PC-3 (cell line): Measurements from ENCODE around the gene SDF2L1.

Source experiments
- EZH2 ChIP-seq: fragments of 300-600 bp; sonication (generic); IDR thresholded peaks from one replicate; pipeline ENCODE4 v1.6.1; 2017; ENCODE audit warnings: antibody characterized with exemption, mild to moderate bottlenecking, low read length; ENCODE audit not compliant: unreplicated experiment
- TF ChIP-seq, protein P1 (sequence below): fragments of 300-600 bp; sonication (generic); conservative IDR thresholded peaks from 2 replicates; pipeline ENCODE4 v1.5.1; 2017; ENCODE audit warnings: antibody characterized with exemption, low read depth, mild to moderate bottlenecking, low read length

DNA sequence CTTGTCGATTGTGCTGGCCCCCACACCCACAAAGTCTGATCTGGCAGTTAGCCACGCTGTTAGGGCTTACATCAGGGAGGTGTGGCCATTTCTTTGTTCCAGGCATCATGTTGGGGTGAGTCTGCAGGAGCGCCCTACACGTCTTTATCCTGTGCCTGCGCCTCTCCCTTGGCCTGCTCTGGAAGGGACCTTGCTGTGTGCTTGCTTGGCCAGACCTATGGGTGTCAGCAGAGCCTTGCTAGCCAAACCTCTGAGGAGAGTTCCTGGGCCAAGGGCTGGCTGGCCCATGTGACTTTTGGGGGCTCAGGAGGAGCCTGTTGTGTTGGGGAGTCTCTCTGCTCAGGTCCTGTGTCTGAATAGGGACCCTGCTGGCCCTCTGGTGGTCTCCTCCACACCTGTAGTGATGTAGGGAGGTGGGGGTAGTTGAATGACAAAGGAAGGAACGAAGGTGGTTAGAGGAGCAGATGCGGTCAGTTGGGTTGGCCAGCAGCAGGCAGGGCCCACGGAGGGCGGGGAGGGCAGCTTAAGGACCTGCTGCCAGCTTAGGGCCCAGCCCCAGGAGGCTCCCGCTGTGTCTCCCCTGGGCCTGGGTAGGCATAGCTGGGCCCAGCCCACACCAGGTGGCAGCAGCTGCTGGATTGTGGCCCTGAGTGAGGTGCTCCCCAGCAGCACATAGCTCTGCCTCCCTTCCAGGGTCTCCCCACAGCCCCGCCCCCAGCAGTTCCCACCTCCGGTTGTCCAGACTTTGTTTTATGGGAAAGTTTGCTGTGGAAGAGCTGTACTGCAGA lies 31.6 kb downstream of the SDF2L1 start:
- TF ChIP-seq, protein P1, sequence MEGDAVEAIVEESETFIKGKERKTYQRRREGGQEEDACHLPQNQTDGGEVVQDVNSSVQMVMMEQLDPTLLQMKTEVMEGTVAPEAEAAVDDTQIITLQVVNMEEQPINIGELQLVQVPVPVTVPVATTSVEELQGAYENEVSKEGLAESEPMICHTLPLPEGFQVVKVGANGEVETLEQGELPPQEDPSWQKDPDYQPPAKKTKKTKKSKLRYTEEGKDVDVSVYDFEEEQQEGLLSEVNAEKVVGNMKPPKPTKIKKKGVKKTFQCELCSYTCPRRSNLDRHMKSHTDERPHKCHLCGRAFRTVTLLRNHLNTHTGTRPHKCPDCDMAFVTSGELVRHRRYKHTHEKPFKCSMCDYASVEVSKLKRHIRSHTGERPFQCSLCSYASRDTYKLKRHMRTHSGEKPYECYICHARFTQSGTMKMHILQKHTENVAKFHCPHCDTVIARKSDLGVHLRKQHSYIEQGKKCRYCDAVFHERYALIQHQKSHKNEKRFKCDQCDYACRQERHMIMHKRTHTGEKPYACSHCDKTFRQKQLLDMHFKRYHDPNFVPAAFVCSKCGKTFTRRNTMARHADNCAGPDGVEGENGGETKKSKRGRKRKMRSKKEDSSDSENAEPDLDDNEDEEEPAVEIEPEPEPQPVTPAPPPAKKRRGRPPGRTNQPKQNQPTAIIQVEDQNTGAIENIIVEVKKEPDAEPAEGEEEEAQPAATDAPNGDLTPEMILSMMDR = no peak
- TF ChIP-seq EZH2 = no peak
